Measurements from ENCODE around the gene SLC35E1. TPM values are rescaled to one million over a fixed set of nuclear protein-coding genes. Genes with fewer than 3 reads are reported as not detected.
A peak's percentile ranks its signal among the peaks of the same experiment; 100 is the strongest.

SLC35E1 gene
- total RNA-seq, 1 donor from 2014 or later: 63.1 TPM

DNA sequence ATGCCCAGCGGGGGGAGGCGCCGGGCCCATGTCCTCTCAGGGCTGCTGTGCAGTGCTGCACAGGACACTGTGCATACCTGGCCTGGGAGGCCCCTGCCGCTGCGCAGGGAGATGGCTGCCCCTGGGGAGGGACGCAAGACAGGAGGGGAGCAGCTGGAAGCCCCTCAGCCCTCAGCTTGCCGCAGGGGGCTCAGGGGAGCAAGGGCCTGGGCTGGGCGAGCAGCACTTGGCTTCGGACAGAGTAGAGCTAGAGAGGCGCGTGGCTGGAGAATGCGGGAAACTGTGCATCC lies 40.9 kb downstream of the SLC35E1 start:
- Mint-ChIP-seq H3K36me3 (ENCODE audit: low read depth, unreplicated experiment) (peaks cover 23% of the 10 kb centered on the region), H3K27ac (ENCODE audit: unreplicated experiment) (no peak overlapping the region)
- peaks cover 37% of the 10 kb centered on the region for H3K36me3 ChIP-seq (ENCODE audit: insufficient read depth, low read length)

DNA sequence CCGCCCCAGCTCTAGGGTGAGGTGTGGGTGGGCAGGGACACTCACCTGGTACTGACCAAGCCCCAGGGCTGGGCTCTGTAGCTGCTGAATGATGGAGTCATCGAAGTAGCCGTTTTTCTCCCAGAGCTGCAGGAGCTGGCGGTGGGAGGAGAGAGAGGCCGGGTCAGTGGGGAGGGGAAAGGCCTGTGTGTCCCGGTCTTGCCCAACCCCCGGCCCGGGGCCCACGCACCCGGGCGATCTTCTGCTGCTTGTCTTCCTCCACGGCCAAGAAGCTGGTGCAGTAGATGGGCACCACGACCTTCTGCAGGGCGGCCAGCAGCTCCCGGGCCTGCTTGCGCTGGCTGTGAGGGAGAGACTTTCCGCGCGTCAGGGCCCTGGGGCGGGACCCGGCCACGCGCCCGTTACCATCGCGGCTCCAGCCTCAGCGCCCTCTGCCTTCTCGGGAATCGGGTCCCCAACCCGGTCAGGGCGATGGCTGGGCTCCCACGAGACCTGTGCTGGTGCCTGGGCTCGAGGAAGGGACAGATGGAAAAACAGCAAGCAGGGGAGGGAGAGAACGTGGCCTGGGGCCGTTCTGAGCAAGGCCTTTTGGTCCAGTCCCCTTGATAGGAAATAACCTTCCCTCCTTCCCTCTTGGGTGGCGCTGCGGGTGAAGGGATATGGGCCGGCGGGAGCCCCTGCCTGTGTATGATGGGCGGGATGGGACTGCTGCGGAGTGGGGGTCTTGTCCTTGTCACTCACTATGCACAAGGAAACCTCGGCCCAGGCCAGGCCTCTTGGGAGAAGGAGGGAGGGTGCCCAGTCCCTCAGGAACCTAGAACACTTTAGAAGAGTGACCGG lies 41.5 kb downstream of the SLC35E1 start:
- Histone ChIP-seq H3K4me2 (ENCODE audit: low read length) (no peak overlapping the region), H4K20me1 (ENCODE audit: insufficient read depth, low read length) (peaks cover 55% of the 10 kb centered on the region), H3K4me1 (ENCODE audit: insufficient read depth, low read length) (no peaks in the 10 kb centered on the region), H3K9me3 (ENCODE audit: insufficient read depth, low read depth, low read length) (no peaks in the 10 kb centered on the region), H3K36me3 (ENCODE audit: insufficient read depth, low read length) (peaks cover 37% of the 10 kb centered on the region), H3K79me2 (ENCODE audit: insufficient read depth, low read length) (peaks cover 17% of the 10 kb centered on the region), H3K4me3 (ENCODE audit: insufficient read depth, low read depth, low read length) (no peak overlapping the region), H2AFZ (ENCODE audit: low read depth, low read length) (no peak overlapping the region), H3K27ac (ENCODE audit: low read depth, low read length) (no peak overlapping the region), H3K9ac (ENCODE audit: low read length) (no peak overlapping the region), H3K27me3 (ENCODE audit: insufficient read depth, low read length) (no peaks in the 10 kb centered on the region)
- Mint-ChIP-seq H3K36me3 (ENCODE audit: low read depth, unreplicated experiment) (peaks cover 21% of the 10 kb centered on the region), H3K9me3 (ENCODE audit: unreplicated experiment) (no peaks in the 10 kb centered on the region), H3K4me1 (ENCODE audit: low read depth, unreplicated experiment) (no peaks in the 10 kb centered on the region), H3K27me3 (ENCODE audit: low read depth, unreplicated experiment) (no peaks in the 10 kb centered on the region), H3K4me3 (ENCODE audit: unreplicated experiment) (no peak overlapping the region), H3K27ac (ENCODE audit: unreplicated experiment) (no peak overlapping the region)
- TF ChIP-seq EZH2 (IDR thresholded peaks at IDR 0.05; ENCODE audit: insufficient read depth, low read length): no peak
- FAIRE-seq: no peak
- no peak for DNase-seq (ENCODE audit: low read depth)

More for the DNA sequence above, 40.9 kb downstream of the SLC35E1 start:
- H3K27me3 ChIP-seq (ENCODE audit: insufficient read depth, low read length): no peaks in the 10 kb centered on the region
- peaks cover 18% of the 10 kb centered on the region for H3K79me2 ChIP-seq (ENCODE audit: insufficient read depth, low read length)
- no peak overlapping the region for H3K27ac ChIP-seq (ENCODE audit: low read depth, low read length)
- no peaks in the 10 kb centered on the region for H3K4me1 ChIP-seq (ENCODE audit: insufficient read depth, low read length)
- no peaks in the 10 kb centered on the region for H3K9me3 ChIP-seq (ENCODE audit: insufficient read depth, low read depth, low read length)
- H3K4me3 Mint-ChIP-seq (ENCODE audit: unreplicated experiment): peak overlapping the region; percentile 24
- H3K4me1 Mint-ChIP-seq (ENCODE audit: low read depth, unreplicated experiment): no peaks in the 10 kb centered on the region
- FAIRE-seq (no peak), DNase-seq (ENCODE audit: low read depth) (no peak)
- no peak overlapping the region for H2AFZ ChIP-seq (ENCODE audit: low read depth, low read length)
- no peaks in the 10 kb centered on the region for H3K27me3 Mint-ChIP-seq (ENCODE audit: low read depth, unreplicated experiment)
- TF ChIP-seq EZH2 (IDR thresholded peaks at IDR 0.05; ENCODE audit: insufficient read depth, low read length): no peak
- TF ChIP-seq, protein P1, sequence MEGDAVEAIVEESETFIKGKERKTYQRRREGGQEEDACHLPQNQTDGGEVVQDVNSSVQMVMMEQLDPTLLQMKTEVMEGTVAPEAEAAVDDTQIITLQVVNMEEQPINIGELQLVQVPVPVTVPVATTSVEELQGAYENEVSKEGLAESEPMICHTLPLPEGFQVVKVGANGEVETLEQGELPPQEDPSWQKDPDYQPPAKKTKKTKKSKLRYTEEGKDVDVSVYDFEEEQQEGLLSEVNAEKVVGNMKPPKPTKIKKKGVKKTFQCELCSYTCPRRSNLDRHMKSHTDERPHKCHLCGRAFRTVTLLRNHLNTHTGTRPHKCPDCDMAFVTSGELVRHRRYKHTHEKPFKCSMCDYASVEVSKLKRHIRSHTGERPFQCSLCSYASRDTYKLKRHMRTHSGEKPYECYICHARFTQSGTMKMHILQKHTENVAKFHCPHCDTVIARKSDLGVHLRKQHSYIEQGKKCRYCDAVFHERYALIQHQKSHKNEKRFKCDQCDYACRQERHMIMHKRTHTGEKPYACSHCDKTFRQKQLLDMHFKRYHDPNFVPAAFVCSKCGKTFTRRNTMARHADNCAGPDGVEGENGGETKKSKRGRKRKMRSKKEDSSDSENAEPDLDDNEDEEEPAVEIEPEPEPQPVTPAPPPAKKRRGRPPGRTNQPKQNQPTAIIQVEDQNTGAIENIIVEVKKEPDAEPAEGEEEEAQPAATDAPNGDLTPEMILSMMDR (IDR thresholded peaks at IDR 0.05; ENCODE audit: insufficient read depth, low read depth, low read length): no peak
- H4K20me1 ChIP-seq (ENCODE audit: insufficient read depth, low read length): peaks cover 60% of the 10 kb centered on the region
- no peak overlapping the region for H3K9ac ChIP-seq (ENCODE audit: low read length)
- H3K4me3 ChIP-seq (ENCODE audit: insufficient read depth, low read depth, low read length): no peak overlapping the region
- H3K4me2 ChIP-seq (ENCODE audit: low read length): no peak overlapping the region
- H3K9me3 Mint-ChIP-seq (ENCODE audit: unreplicated experiment): no peaks in the 10 kb centered on the region

DNA sequence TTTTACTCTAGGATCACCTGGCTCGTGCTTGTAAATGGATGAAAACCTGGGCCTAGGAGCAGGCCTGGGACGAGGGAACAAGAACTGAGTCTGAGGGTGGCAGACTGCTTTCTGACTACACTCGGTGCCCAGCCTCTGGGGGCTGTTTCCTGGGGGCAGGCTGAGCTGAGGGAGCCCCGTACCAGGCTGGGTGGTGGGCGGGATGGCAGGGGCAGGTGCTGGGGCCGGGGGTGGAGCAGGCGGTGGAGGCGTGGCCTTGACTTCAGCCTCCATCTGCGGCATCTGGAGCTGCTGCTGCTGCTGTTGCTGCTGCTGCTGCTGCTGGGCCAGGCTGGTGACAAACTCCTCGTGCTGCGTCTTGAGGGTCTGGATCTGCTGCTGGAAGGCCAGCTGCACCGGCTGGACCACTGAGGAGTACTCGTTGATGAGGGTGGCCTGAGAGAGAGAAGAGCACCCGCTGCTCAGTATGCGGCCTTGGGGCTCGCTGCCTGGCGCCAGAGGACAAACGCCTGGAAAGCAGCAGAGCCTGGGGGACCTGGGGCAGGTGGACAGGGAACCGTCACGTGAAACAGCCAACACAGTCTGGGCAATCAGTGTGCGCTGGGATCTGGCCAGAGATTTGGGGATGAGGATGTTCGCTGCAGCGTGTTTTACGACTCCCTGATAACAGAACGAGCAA lies 42.6 kb downstream of the SLC35E1 start:
- H3K27me3 ChIP-seq (ENCODE audit: insufficient read depth, low read length): no peaks in the 10 kb centered on the region
- H3K4me1 ChIP-seq (ENCODE audit: insufficient read depth, low read length): no peaks in the 10 kb centered on the region
- Mint-ChIP-seq H3K4me1 (ENCODE audit: low read depth, unreplicated experiment) (no peaks in the 10 kb centered on the region), H3K9me3 (ENCODE audit: unreplicated experiment) (no peaks in the 10 kb centered on the region), H3K27me3 (ENCODE audit: low read depth, unreplicated experiment) (no peaks in the 10 kb centered on the region), H3K36me3 (ENCODE audit: low read depth, unreplicated experiment) (peaks cover 20% of the 10 kb centered on the region), H3K27ac (ENCODE audit: unreplicated experiment) (no peak overlapping the region), H3K4me3 (ENCODE audit: unreplicated experiment) (no peak overlapping the region)
- no peaks in the 10 kb centered on the region for H3K9me3 ChIP-seq (ENCODE audit: insufficient read depth, low read depth, low read length)
- H3K27ac ChIP-seq (ENCODE audit: low read depth, low read length): no peak overlapping the region
- no peak for FAIRE-seq
- peaks cover 13% of the 10 kb centered on the region for H3K79me2 ChIP-seq (ENCODE audit: insufficient read depth, low read length)
- H3K4me2 ChIP-seq (ENCODE audit: low read length): no peak overlapping the region
- no peak overlapping the region for H3K9ac ChIP-seq (ENCODE audit: low read length)
- DNase-seq (ENCODE audit: low read depth): no peak
- TF ChIP-seq EZH2 (IDR thresholded peaks at IDR 0.05; ENCODE audit: insufficient read depth, low read length): no peak
- TF ChIP-seq, protein P1 (IDR thresholded peaks at IDR 0.05; ENCODE audit: insufficient read depth, low read depth, low read length): no peak
- H3K4me3 ChIP-seq (ENCODE audit: insufficient read depth, low read depth, low read length): no peak overlapping the region
- H4K20me1 ChIP-seq (ENCODE audit: insufficient read depth, low read length): peaks cover 43% of the 10 kb centered on the region
- peaks cover 37% of the 10 kb centered on the region for H3K36me3 ChIP-seq (ENCODE audit: insufficient read depth, low read length)
- no peak overlapping the region for H2AFZ ChIP-seq (ENCODE audit: low read depth, low read length)

Measured in astrocyte (in vitro differentiated cells and primary cell).